HFF-Myc (cell line): Measurements from ENCODE around the gene KCNMA1.

Experiments
- DNase-seq: peaks from one replicate; pipeline ENCODE4 v3.0.0-alpha.2; 2011; ENCODE audit warnings: low read depth; ENCODE audit errors: extremely low read depth
- H3K4me3 ChIP-seq: replicated peaks from 2 replicates; pipeline ENCODE4 v1.5.1; 2011; ENCODE audit warnings: low read depth, mild to moderate bottlenecking, control low read depth, low read length
- TF ChIP-seq, protein P1 (sequence below): IDR thresholded peaks from 2 replicates; pipeline ENCODE4 v1.5.1; 2012; ENCODE audit warnings: mild to moderate bottlenecking, low read depth, low read length, control low read depth; ENCODE audit errors: missing control alignments

Gene KCNMA1

GRCh38 chr10:77409697-77410471, 227.7 kb downstream of the KCNMA1 start:
- DNase-seq, result no peak
- no peak overlapping the region for H3K4me3 ChIP-seq
- TF ChIP-seq, protein P1, sequence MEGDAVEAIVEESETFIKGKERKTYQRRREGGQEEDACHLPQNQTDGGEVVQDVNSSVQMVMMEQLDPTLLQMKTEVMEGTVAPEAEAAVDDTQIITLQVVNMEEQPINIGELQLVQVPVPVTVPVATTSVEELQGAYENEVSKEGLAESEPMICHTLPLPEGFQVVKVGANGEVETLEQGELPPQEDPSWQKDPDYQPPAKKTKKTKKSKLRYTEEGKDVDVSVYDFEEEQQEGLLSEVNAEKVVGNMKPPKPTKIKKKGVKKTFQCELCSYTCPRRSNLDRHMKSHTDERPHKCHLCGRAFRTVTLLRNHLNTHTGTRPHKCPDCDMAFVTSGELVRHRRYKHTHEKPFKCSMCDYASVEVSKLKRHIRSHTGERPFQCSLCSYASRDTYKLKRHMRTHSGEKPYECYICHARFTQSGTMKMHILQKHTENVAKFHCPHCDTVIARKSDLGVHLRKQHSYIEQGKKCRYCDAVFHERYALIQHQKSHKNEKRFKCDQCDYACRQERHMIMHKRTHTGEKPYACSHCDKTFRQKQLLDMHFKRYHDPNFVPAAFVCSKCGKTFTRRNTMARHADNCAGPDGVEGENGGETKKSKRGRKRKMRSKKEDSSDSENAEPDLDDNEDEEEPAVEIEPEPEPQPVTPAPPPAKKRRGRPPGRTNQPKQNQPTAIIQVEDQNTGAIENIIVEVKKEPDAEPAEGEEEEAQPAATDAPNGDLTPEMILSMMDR, result no peak

- H3K4me3 ChIP-seq, result no peak overlapping the region
- TF ChIP-seq, protein P1, result no peak
- DNase-seq, result no peak
These were observed 229.3 kb downstream of the KCNMA1 start for GRCh38 chr10:77408259-77408658.

GRCh38 chr10:77406764-77407430, 230.7 kb downstream of the KCNMA1 start:
- no peak overlapping the region for H3K4me3 ChIP-seq
- TF ChIP-seq, protein P1, result no peak
- DNase-seq, result no peak

GRCh38 chr10:77405771-77406241, 231.8 kb downstream of the KCNMA1 start:
- TF ChIP-seq, protein P1, result no peak
- no peak overlapping the region for H3K4me3 ChIP-seq
- DNase-seq, result peak; percentile 80

DNA sequence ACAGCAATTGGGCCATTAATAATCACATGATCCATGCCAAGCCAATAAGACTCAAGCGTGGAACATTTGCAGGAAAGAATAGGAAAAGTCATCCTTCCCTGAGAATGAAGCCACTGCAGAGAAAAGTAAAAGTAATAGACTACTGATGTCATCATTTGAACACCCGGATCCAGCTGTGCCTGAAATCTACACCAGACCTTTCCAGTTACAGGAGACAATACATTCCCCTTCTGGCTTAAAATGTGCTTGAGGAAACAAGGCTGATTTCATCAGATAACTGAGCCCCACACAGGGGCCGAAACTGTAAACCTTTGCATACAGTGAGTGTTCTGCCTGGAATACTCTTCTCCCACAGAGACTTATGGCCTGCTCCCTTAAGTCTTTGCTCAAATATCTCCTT, 232.8 kb downstream of the KCNMA1 start:
- TF ChIP-seq, protein P1, result no peak
- no peak for DNase-seq
- no peak overlapping the region for H3K4me3 ChIP-seq

GRCh38 chr10:77403761-77404160, 233.8 kb downstream of the KCNMA1 start:
- H3K4me3 ChIP-seq, result no peak overlapping the region
- no peak for DNase-seq
- TF ChIP-seq, protein P1, result no peak
